GM12875 (cell line): ENCODE results near the gene RAB15.

Source experiments
- H3K4me3 ChIP-seq: one replicate; pipeline ENCODE4 v1.5.1; 2011; ENCODE audit warnings: low read depth, low read length, control low read depth
- TF ChIP-seq, protein P1 (sequence below): IDR thresholded peaks from 2 replicates; pipeline ENCODE4 v1.5.1; 2011; ENCODE audit warnings: low read depth, mild to moderate bottlenecking, control low read depth, inconsistent platforms, low read length, moderate library complexity, borderline replicate concordance; ENCODE audit not compliant: insufficient read depth

RAB15 gene

DNA sequence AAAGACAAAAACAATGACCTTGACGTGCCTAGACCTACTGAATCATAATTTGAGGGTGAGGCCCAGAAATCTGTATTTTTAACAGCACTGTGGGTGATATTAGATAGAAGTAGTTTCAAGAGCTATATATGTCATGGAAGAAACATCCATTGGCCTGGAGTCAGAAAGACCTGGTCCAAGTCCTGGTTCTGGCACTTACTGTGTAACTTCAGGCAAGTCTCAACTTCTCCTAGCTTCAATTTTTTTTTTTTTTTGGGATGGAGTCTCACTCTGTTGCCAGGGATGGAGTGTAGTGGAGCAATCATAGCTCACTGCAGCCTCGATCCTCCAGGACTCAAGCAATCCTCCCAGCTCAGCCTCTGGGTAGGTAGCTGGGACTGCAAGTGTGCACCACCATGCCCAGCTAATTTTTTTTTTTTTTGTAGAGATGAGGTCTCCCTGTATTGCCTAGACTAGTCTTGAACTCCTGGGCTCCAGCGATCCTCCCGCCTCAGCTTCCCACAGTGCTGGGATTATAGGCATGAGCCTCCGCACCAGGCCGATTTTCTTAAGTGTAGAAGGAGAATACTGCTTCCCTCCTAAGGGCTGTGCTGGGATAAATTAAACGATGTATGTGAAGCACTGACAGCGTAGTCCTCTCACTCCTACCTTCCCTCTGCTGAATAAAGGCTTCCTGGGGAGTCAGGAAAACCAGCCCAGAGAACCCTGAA is 15.3 kb downstream of the RAB15 start:
- H3K4me3 ChIP-seq, result no peak overlapping the region
- TF ChIP-seq, protein P1, sequence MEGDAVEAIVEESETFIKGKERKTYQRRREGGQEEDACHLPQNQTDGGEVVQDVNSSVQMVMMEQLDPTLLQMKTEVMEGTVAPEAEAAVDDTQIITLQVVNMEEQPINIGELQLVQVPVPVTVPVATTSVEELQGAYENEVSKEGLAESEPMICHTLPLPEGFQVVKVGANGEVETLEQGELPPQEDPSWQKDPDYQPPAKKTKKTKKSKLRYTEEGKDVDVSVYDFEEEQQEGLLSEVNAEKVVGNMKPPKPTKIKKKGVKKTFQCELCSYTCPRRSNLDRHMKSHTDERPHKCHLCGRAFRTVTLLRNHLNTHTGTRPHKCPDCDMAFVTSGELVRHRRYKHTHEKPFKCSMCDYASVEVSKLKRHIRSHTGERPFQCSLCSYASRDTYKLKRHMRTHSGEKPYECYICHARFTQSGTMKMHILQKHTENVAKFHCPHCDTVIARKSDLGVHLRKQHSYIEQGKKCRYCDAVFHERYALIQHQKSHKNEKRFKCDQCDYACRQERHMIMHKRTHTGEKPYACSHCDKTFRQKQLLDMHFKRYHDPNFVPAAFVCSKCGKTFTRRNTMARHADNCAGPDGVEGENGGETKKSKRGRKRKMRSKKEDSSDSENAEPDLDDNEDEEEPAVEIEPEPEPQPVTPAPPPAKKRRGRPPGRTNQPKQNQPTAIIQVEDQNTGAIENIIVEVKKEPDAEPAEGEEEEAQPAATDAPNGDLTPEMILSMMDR, result no peak

DNA sequence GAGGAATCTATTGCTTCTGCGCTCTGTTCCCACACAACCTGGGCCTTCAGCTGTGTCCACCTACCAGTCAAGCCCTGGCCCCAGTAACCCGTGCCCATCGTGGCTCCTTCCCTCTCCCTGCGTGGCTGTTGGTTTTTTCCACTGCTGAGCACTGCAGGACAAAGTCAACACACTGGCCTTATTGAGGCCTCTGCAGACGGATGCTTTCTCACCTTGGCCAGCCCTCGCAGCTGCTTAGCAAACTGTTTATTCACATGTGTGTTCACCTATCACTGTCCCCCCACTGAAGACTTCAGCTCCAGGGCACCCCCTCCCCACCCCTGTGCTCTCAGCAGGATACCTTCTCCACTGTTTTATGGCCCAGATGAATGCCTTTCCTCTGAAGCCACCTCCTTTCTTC is 16.8 kb downstream of the RAB15 start:
- TF ChIP-seq, protein P1, result no peak
- H3K4me3 ChIP-seq, result no peak overlapping the region

DNA sequence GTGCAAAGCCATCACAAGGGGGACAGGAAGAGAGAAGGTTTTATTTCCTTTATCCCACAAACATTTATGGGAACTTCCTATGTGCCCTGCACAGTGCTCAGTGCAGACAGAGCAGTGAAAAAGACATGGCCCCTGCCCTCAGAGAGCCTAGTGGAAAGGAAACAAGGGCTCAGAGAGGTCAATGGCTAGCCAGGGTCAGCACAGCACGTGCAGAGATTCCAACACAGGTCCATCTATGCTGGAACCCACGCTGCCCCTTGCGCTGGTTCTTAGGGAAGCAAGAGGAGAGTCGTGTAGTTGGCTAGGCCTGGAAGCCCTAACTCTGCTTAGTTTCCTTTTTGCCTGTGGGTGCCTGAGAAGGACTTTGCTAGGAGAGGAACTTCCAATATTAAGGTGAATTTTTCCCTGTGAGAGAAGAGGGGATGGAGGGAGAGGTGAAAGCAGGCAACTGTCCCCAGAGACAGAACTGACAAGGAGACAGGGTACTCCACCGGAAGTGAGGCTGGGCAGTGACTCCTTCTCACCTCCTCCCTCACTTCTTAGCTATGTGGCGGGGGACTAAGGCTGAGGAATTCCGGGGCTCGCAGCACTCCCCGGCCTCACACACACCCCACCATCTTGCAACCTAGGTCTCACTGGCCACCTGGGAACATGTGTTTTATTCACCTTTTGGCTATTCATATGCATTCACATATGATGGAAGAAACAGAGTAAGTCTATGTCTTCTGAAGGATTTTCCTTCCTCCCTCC is 17.5 kb downstream of the RAB15 start:
- H3K4me3 ChIP-seq, result no peak overlapping the region
- TF ChIP-seq, protein P1, result no peak

DNA sequence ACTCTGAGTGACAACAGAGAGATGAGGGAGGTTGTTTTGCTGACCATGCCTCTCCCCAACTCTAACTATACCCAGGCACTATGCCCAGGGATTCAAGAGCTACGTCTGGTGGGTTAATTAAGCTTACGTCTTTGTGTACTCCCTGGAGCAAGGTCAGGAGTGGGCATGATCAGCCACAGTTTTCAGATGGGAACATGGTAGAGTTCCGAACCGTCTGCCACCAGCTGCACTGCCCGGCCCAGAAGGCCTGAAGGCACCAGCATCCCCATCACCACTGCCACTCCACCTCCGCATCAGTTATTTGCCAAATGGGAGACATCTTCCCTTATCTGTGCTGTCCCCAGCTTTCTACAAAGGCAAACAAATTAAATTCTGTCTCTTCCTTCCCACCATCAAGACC is 18.5 kb downstream of the RAB15 start:
- H3K4me3 ChIP-seq, result no peak overlapping the region
- TF ChIP-seq, protein P1, result no peak

DNA sequence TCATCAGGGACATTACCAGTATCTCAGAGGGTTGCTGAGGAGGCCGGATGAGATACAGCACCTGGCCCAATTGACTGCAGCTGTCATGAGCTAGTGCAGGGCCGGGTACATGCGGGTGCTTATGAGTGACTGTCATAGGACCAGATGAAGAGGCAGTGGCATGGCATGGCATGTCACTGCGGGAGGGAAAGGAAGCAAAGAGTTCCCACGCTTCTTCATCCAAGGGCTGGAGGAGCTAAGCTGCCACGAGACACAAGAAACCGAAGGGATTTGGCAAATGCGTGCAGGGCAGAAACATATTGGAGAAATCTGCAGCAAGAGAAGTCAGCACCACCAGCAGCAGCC is 18.9 kb downstream of the RAB15 start:
- no peak overlapping the region for H3K4me3 ChIP-seq
- TF ChIP-seq, protein P1, result no peak

DNA sequence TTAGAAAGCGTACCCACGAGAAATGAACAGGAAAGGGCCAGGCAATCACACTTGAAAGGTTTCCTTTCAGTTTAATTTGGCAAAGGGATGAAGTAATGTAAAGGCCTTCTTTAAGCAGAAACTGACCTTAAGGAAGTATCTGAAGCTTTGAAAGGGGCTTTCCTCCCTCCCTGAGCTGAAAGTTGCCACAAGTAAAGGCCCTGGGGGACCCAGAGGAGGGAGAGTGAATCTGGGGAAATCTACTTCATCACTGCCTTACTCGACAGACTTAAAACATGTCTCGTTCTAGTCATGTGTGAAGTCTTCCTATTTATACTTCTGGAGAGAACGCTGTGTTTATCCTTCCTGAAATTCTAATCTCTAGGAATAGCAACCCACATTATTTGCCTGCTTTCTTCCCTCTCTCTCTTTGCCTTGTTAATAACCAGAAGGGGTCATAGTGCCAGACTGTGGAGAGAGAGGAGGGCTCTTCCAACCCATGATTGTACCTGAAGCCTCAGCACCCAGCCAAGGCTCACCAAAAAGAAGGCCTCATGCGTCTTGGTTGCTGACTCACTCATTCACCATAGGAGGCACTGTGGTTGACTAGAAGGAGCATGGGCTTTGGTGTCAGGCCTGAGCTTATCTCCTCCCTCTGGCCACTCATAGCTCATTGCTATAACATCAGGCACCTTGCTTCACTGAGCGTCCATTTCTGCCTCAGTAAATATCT is 19.4 kb downstream of the RAB15 start:
- TF ChIP-seq, protein P1, result peak; percentile 48
- H3K4me3 ChIP-seq, result no peak overlapping the region
